Osteoblast (primary cell): ENCODE results near the gene PKN3. TPM values are rescaled to one million over a fixed set of nuclear protein-coding genes. Genes with fewer than 3 reads are reported as not detected.
A peak's percentile ranks its signal among the peaks of the same experiment; 100 is the strongest.

Experiments used
- DNase-seq: peaks from one replicate; pipeline ENCODE4 v3.0.0; 2011; ENCODE audit warnings: low spot score, mixed read lengths; ENCODE audit not compliant: insufficient read length; ENCODE audit errors: missing footprints
- H2AFZ ChIP-seq: 2 replicates; pipeline ENCODE4 v1.6.0; 2011; ENCODE audit warnings: mild to moderate bottlenecking, low read length
- H3K27ac ChIP-seq: 2 replicates; pipeline ENCODE4 v1.5.1; 2011; ENCODE audit warnings: mild to moderate bottlenecking, low read depth, low read length, moderate library complexity
- H3K27me3 ChIP-seq: 2 replicates; pipeline ENCODE4 v1.6.0; 2012; ENCODE audit warnings: mild to moderate bottlenecking, control low read depth, inconsistent platforms, low read length, moderate library complexity; ENCODE audit not compliant: insufficient read depth
- H3K36me3 ChIP-seq: 2 replicates; pipeline ENCODE4 v1.5.1; 2011; ENCODE audit warnings: mild to moderate bottlenecking, low read length, control low read depth, moderate library complexity; ENCODE audit not compliant: insufficient read depth
- H3K4me1 ChIP-seq: 2 replicates; pipeline ENCODE4 v1.5.1; 2011; ENCODE audit warnings: mild to moderate bottlenecking, low read length, control low read depth, moderate library complexity; ENCODE audit not compliant: insufficient read depth
- H3K4me2 ChIP-seq: 2 replicates; pipeline ENCODE4 v1.6.0; 2011; ENCODE audit warnings: mild to moderate bottlenecking, low read length; ENCODE audit not compliant: insufficient read depth
- H3K4me3 ChIP-seq: fragments of 200-600 bp; sonication (generic); 3 replicates; pipeline ENCODE4 v1.5.1; 2012; ENCODE audit warnings: mild to moderate bottlenecking, low read length, inconsistent platforms; ENCODE audit not compliant: insufficient read depth
- H3K79me2 ChIP-seq: 2 replicates; pipeline ENCODE4 v1.6.0; 2012; ENCODE audit warnings: mild to moderate bottlenecking, low read length, control low read depth, inconsistent platforms; ENCODE audit not compliant: insufficient read depth
- H3K9me3 ChIP-seq: 2 replicates; pipeline ENCODE4 v1.5.1; 2011; ENCODE audit warnings: low read depth, low read length, control low read depth
- H4K20me1 ChIP-seq: 2 replicates; pipeline ENCODE4 v1.6.0; 2012; ENCODE audit warnings: mild to moderate bottlenecking, low read length, control low read depth; ENCODE audit not compliant: insufficient read depth
- small RNA-seq: library from RNA; depleted of rRNA; stranded (forward); fragments of <200 nt; gene quantifications from one replicate; pipeline ENCODE3, GENCODE V24; 2012
- total RNA-seq: library from RNA; depleted of rRNA; stranded (reverse); fragments of >200 nt; gene quantifications from 2 replicates; pipeline ENCODE4 v1.2.3, GENCODE V29; 2012
- TF ChIP-seq, protein P1 (sequence below): IDR thresholded peaks from 2 replicates; pipeline ENCODE4 v1.5.1; 2011; ENCODE audit warnings: mild to moderate bottlenecking, low read depth, low read length, moderate library complexity; ENCODE audit errors: extremely low read depth

PKN3 gene
- total RNA-seq, 1 donor: 4.3 TPM

DNA sequence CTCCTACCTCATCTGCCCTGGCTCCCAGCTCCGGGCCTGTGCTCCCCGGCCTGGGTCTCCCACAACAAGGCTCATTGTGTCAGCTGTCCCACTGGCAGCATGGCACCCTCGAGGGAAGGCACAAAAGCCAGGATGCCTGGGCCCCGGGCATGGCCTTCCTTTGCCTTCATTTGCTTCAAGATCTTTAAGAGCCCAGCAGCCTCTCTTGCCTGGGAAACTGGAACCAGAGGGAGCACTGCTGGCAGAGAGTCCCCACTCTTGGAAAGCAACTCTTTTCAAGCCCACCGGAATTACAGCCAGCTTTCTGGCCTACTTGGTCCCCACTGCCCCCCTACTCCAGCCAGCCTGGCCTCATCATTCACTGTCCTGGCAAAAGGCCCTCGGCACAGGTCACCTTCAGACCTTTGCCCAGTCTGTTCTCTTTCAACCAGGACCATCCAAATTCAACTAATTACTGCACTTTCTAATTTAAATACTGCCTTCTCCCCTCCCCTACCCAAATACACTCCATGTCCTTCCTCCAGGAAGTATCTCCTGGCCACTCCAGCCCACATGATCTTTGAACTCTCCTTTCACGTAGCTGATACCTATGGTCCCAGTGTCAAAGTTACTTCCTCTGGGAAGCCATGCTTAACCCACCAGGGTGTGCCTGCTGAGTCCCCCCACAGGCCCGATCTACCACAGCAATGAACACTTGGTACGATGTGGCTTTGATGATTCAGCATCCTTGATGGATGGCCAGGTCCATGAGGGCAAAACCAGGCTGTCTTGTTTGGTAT, 60.6 kb downstream of the PKN3 start:
- H4K20me1 ChIP-seq: peaks cover 14% of the 10 kb centered on the region
- no peak overlapping the region for H3K4me2 ChIP-seq
- no peak overlapping the region for H3K27ac ChIP-seq
- H3K4me1 ChIP-seq: no peaks in the 10 kb centered on the region
- H3K4me3 ChIP-seq: no peak overlapping the region
- peaks cover 22% of the 10 kb centered on the region for H3K79me2 ChIP-seq
- H2AFZ ChIP-seq: no peak overlapping the region
- H3K27me3 ChIP-seq: no peaks in the 10 kb centered on the region
- TF ChIP-seq, protein P1, sequence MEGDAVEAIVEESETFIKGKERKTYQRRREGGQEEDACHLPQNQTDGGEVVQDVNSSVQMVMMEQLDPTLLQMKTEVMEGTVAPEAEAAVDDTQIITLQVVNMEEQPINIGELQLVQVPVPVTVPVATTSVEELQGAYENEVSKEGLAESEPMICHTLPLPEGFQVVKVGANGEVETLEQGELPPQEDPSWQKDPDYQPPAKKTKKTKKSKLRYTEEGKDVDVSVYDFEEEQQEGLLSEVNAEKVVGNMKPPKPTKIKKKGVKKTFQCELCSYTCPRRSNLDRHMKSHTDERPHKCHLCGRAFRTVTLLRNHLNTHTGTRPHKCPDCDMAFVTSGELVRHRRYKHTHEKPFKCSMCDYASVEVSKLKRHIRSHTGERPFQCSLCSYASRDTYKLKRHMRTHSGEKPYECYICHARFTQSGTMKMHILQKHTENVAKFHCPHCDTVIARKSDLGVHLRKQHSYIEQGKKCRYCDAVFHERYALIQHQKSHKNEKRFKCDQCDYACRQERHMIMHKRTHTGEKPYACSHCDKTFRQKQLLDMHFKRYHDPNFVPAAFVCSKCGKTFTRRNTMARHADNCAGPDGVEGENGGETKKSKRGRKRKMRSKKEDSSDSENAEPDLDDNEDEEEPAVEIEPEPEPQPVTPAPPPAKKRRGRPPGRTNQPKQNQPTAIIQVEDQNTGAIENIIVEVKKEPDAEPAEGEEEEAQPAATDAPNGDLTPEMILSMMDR: no peak
- no peaks in the 10 kb centered on the region for H3K9me3 ChIP-seq
- no peaks in the 10 kb centered on the region for H3K36me3 ChIP-seq
- peak; percentile 54 for DNase-seq

DNA sequence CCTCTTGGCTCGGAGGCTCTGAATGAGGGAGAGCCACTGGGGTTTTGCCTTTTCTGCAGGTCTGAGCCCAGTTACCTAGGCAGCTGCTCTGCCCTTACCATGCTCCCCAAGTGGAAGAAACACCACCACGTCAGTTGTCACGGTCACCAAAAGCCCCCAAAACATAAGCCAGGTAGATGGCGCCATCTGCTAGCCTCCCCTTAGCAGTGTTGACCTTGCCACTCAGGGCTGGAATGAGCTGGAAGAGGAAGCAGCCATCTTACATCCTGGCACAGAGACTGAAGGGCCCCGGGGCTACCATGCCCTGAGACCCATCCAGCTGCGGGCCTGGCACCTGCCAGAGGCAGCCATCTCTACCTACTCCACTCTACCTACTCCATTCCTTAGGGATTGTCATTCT, 62.1 kb downstream of the PKN3 start:
- DNase-seq: peak; percentile 30
- Histone ChIP-seq H3K27me3 (no peaks in the 10 kb centered on the region), H3K4me1 (no peaks in the 10 kb centered on the region), H2AFZ (no peak overlapping the region), H3K4me2 (no peak overlapping the region), H3K79me2 (peaks cover 35% of the 10 kb centered on the region), H3K4me3 (no peak overlapping the region), H3K36me3 (no peaks in the 10 kb centered on the region), H4K20me1 (peaks cover 17% of the 10 kb centered on the region), H3K9me3 (no peaks in the 10 kb centered on the region), H3K27ac (no peak overlapping the region)
- TF ChIP-seq, protein P1: no peak

DNA sequence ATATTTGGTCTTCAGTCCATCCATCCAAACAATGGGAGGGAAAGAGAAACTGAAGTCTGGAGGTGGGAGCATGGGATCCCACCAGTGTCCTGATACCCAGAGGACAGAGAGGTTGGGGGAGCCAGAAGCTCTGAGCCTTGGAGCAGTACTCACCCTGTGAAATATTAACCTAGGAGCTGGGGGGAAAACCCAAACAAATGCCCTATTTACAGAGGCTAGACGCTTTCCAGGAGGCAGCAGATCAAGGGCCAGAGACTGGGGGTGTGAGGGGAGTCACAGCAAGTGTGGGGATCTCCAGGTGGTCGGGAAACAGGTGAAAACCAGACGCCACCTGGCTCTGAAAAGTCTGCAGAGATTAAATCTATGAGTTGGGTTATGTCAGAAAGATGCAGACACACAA, 63.2 kb downstream of the PKN3 start:
- Histone ChIP-seq H3K79me2 (peaks cover 45% of the 10 kb centered on the region), H4K20me1 (peaks cover 21% of the 10 kb centered on the region), H3K27me3 (no peaks in the 10 kb centered on the region), H2AFZ (no peak overlapping the region), H3K27ac (no peak overlapping the region), H3K4me1 (peaks cover 3% of the 10 kb centered on the region), H3K9me3 (no peaks in the 10 kb centered on the region), H3K4me2 (no peak overlapping the region), H3K36me3 (no peaks in the 10 kb centered on the region), H3K4me3 (no peak overlapping the region)
- TF ChIP-seq, protein P1: no peak
- no peak for DNase-seq

DNA sequence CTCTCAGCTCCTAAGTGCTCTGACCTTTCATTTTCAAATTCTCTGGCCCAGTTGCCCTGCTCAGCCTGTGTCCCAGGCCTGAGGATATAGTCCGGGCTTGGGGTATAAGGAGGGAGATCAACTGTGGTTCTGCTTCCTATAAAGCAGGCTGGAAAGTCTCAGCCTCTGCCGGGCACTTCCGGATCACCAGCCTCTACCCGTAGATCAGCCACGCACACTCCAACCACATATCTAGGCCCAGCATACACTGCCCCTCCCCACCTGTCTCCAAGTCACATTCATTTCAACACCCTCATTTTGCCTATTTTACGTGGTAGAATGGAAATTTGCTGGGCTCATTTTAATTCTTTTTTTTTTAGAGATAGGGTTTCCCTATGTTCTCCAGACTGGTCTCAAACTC, 66.3 kb downstream of the PKN3 start:
- Histone ChIP-seq H3K36me3 (no peaks in the 10 kb centered on the region), H4K20me1 (peaks cover 22% of the 10 kb centered on the region), H3K27me3 (no peaks in the 10 kb centered on the region), H3K4me2 (no peak overlapping the region), H3K79me2 (peaks cover 48% of the 10 kb centered on the region), H3K4me1 (peaks cover 14% of the 10 kb centered on the region), H2AFZ (no peak overlapping the region), H3K27ac (no peak overlapping the region), H3K4me3 (no peak overlapping the region), H3K9me3 (no peaks in the 10 kb centered on the region)
- no peak for DNase-seq
- TF ChIP-seq, protein P1: no peak

Small RNA genes lying within 50 kb of the gene (small RNA-seq; reads per million reads assigned to genes)
- not detected for gene RF00017
- gene RN7SL560P: not detected

Other genes starting within 250 kb of the PKN3 start
- 25.9 and 26.4 TPM in 2 replicates for gene ODF2, start 246.5 kb upstream of the PKN3 start, total RNA-seq
- 17.1 and 19.2 TPM in 2 replicates for gene GLE1, start 197.8 kb upstream of the PKN3 start, total RNA-seq
- 324 and 354 TPM in 2 replicates for gene SPTAN1, start 149.9 kb upstream of the PKN3 start, total RNA-seq
- gene DYNC2I2, start 45.7 kb upstream of the PKN3 start, total RNA-seq: 51.3 and 52.1 TPM in 2 replicates
- gene SET, start 13.3 kb upstream of the PKN3 start, total RNA-seq: 365 and 397 TPM in 2 replicates
- gene ZDHHC12, start 21.6 kb downstream of the PKN3 start, total RNA-seq: 32.7 and 35.1 TPM in 2 replicates
- 26.4 and 27.1 TPM in 2 replicates for gene ZER1, start 69.4 kb downstream of the PKN3 start, total RNA-seq
- 17.0 and 18.6 TPM in 2 replicates for gene TBC1D13, start 84.8 kb downstream of the PKN3 start, total RNA-seq
- gene ENDOG, start 116.0 kb downstream of the PKN3 start, total RNA-seq: 17.4 and 18.0 TPM in 2 replicates
- gene SPOUT1, start 127.3 kb downstream of the PKN3 start, total RNA-seq: 10.1 and 10.3 TPM in 2 replicates
- 3.3 and 4.7 TPM in 2 replicates for gene KYAT1, start 179.4 kb downstream of the PKN3 start, total RNA-seq
- gene LRRC8A, start 179.6 kb downstream of the PKN3 start, total RNA-seq: 38.0 and 39.8 TPM in 2 replicates
- gene PHYHD1, start 218.5 kb downstream of the PKN3 start, total RNA-seq: 7.6 and 8.0 TPM in 2 replicates
- gene DOLK, start 245.1 kb downstream of the PKN3 start, total RNA-seq: 28.6 and 29.5 TPM in 2 replicates
- 28.9 and 30.0 TPM in 2 replicates for gene NUP188, start 245.2 kb downstream of the PKN3 start, total RNA-seq